NCI-H82 (cell line): Measurements from ENCODE around the gene CTNNBL1.

Source experiments
- DNase-seq: peaks from one replicate; lab custom pipeline; 2025; lab: John Stamatoyannopoulos, UW

CTNNBL1 gene

GRCh38 chr20:37879843-37880242 is 186.0 kb downstream of the CTNNBL1 start:
- no peak for DNase-seq

DNA sequence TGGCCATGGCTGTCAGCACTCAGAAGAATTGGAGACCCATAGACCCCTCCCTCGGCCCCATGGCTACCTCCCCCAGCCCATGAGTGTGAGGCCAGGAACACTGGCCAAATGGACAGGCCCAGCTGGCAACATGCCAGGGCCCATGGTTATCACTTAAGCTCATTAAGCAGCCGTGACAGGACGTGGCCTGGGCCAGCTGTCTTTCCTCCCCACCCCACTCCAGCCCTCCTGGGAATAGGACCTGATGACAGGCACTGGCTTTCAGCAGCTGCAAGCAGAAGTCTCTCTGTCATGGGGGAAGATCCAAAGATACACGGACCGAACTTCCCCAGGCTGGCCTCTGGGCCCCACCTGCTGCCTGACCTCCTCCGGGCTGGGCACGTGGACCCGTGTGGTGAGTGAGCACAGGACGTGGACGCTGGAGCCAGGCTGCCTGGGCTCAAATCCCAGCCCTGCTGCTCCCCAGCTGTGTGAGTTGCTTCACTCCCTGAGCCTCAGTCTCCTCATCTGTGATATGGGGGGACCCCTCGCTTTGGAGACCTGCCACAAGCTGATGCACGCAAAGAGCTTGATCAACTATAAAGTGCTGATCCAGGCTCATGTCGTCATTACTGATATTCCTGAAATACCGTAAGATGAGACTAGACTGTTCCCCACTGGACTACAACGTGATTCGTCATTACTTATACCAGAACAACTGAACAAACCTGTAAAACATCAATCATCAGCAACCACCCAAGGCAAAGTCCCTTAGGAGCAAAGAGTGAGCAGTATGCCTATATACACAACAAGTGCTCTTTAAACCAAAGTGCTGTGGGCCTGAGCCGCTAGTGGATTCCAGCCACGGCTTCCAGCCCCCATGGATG is 187.1 kb downstream of the CTNNBL1 start:
- DNase-seq = peak; percentile 99

GRCh38 chr20:37881601-37882343 is 187.9 kb downstream of the CTNNBL1 start:
- peak; percentile 44 for DNase-seq

DNA sequence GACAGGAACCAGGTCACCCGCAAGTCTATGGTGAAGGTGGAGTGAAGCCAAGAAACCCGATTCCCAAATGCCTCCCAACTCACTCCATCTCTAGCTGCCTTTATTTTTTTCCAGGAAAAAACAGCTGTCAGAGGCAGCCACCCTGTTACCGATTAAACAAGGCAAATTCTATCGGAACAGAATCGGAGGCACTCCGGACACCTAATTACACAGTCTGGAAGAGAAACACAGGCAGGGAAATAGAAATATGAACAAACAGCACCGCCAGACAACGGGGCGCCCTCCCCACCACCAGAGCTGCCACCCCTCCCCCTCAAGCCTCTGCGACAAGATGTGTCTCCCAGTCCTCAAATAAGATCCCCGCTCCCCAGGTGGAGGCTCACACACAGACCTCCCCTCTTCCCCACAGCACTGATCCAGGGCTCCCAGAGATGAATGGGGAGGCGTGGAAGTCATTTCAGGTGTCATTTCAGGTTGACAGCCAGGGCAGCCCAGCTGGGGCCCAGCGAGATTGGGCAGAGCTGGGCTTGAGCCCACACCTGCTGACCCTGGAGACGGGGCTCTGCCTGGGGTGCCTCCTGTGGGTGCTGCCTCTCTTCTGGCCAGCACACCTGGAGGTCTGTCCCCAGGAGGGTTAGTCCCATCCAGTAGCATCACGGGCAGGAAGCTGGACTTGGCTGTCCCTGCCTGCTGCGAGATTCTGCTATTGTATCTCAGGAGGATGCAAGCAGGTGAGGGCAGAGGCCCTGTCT is 189.3 kb downstream of the CTNNBL1 start:
- DNase-seq = no peak

DNA sequence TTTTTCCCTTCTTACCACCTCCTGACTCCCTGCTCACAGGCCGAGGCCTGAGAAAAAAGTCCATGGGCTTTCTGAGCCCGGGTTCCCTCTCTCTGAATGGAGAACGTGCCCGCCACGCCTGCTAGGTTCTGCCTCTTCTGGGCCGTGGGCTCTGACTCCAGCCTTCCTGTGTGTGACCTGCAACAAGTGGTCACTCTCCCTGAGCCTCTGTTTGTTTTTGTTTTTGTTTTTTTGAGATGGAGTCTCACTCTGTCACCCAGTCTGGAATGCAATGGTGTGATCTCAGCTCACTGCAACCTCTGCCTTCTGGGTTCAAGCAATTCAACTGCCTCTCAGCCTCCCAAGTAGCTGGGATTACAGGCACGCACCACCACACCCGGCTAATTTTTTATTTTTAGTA is 191.2 kb downstream of the CTNNBL1 start:
- no peak for DNase-seq

DNA sequence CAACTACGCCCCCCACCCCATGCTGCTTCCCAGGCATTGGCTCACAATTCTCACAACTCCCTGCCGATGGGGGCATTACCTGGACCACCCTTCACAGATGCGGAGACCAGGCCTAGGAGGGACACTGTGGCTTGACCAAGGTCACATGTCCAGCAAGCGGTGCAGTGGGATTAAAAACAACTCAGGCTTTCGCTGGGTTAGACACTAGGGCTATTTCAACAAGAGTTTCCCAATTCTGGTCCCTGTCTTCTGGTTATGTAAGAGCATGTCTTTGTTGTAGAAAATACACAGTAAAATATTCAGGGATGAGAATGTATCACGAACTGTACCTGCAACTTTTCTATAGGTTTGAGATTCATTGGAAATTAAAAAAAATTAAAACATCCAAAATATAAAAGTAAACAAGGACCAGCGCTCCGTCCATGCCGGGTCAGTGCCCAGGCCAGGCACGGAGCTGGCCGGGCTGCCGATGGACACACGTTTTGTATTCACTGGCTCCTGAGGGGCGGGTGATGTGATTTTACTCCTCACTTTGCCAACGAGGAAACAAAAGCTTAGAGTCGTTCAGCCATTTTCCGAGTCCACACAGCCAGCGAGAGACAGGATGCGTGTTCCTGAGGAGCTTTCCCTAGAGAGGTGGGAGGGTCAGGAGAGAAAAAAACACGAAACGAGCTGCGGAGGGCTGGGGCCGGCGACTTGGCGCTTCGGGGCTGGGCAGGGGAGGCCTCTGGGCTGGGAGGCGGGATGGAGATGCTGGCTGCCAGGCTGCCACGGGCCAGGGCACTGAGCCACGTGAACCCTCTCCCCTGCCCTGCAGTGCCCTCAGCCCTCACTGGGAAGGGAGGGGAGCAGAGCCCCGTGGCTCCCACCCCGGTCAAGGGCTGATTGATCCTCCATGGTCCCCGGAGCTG is 192.0 kb downstream of the CTNNBL1 start:
- DNase-seq = no peak

DNA sequence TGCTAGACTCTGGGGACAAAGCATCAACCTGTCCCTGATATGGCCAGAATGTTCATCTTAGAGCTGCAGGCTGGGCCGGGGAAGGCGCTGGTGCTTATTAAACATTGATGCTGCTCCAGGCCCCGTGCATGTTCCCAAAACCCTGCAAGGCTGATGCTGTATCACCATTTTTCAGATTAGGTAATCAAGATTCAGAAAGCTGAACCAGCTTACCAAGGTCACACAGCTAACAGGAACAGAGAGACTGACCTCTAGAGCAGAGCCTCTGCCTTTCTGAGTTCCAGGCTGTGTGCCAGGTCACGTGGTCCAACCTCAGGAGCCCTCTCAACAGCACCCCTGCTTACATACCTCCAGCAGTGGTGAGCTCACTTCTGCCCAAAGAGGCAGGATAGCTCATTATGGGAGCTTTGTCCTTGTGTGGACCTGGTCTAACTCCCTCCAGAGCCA is 193.0 kb downstream of the CTNNBL1 start:
- no peak for DNase-seq

- DNase-seq = no peak
Observed at GRCh38 chr20:37888641-37889040, 194.8 kb downstream of the CTNNBL1 start.

GRCh38 chr20:37890108-37890507 is 196.3 kb downstream of the CTNNBL1 start:
- no peak for DNase-seq

GRCh38 chr20:37890643-37891042 is 196.8 kb downstream of the CTNNBL1 start:
- peak; percentile 70 for DNase-seq

- DNase-seq = no peak
Observed at GRCh38 chr20:37892001-37892400, 198.2 kb downstream of the CTNNBL1 start.

- no peak for DNase-seq
Observed at GRCh38 chr20:37893566-37894241, 199.9 kb downstream of the CTNNBL1 start.

GRCh38 chr20:37894454-37894853 is 200.6 kb downstream of the CTNNBL1 start:
- DNase-seq = peak; percentile 76

DNA sequence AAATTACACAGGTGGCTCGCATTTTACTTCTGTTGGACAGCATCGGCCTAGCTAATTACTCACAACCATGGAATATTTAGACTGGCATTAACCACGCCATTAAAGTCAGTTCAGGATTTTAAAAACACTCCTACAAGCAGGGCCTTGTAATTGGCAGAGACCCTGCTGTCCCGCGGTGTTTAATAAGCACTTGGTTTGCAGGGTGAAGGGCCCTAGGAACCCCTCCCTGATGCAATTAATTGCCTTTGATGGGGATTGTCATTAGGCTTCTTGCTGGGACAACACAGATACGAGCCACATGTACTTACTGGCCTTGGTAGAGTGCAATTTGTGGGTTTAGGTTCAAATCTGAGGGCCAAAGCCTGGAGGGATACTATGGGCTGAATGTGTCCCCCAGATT is 201.3 kb downstream of the CTNNBL1 start:
- peak; percentile 90 for DNase-seq

GRCh38 chr20:37896932-37897548 is 203.2 kb downstream of the CTNNBL1 start:
- DNase-seq = peak; percentile 82

GRCh38 chr20:37898233-37899104 is 204.6 kb downstream of the CTNNBL1 start:
- DNase-seq = peak; percentile 53

GRCh38 chr20:37899105-37900045 is 205.5 kb downstream of the CTNNBL1 start:
- no peak for DNase-seq

GRCh38 chr20:37901240-37901639 is 207.4 kb downstream of the CTNNBL1 start:
- no peak for DNase-seq
